Femur (tissue), 1 donor: ENCODE measurements around the gene TAC4.
A peak's percentile ranks its signal among the peaks of the same experiment; 100 is the strongest.

Experiments used
- DNase-seq: peaks from one replicate; pipeline ENCODE4 v3.0.0-alpha.2; 2017

Gene TAC4

GRCh38 chr17:49798182-49798581 is 49.7 kb downstream of the TAC4 start:
- DNase-seq = no peak

GRCh38 chr17:49795372-49795771 is 52.5 kb downstream of the TAC4 start:
- no peak for DNase-seq

- DNase-seq = no peak
Observed at GRCh38 chr17:49793309-49793708, 54.6 kb downstream of the TAC4 start.

GRCh38 chr17:49789243-49789578 is 58.7 kb downstream of the TAC4 start:
- no peak for DNase-seq

- peak; percentile 100 for DNase-seq
Observed at GRCh38 chr17:49788478-49789242, 59.2 kb downstream of the TAC4 start, which contains the start of gene KAT7. KAT7 (plus strand) TSS chr17:49788681; CDS start chr17:49788835, 154 bp downstream.
